Measurements from ENCODE around the gene EP400. TPM values are rescaled to one million over a fixed set of nuclear protein-coding genes. Genes with fewer than 3 reads are reported as not detected.

EP400 gene
- total RNA-seq, 6 donors from 2014 or later = 21.7 to 61.8 (median 40.4) TPM

- ATAC-seq (ENCODE audit: low FRiP score in 2 of 2) (peak in 1 of 2 donors; percentile 2), DNase-seq (no peak)
- 70 to 75% methylated on average over 13 to 20 of the region's 25 CpGs for WGBS, 2 donors
- no peaks in the 10 kb centered on the region for H3K9me3 ChIP-seq
- H3K4me3 ChIP-seq = no peak overlapping the region
- no peaks in the 10 kb centered on the region for H3K27me3 ChIP-seq
- TF ChIP-seq, protein P1, sequence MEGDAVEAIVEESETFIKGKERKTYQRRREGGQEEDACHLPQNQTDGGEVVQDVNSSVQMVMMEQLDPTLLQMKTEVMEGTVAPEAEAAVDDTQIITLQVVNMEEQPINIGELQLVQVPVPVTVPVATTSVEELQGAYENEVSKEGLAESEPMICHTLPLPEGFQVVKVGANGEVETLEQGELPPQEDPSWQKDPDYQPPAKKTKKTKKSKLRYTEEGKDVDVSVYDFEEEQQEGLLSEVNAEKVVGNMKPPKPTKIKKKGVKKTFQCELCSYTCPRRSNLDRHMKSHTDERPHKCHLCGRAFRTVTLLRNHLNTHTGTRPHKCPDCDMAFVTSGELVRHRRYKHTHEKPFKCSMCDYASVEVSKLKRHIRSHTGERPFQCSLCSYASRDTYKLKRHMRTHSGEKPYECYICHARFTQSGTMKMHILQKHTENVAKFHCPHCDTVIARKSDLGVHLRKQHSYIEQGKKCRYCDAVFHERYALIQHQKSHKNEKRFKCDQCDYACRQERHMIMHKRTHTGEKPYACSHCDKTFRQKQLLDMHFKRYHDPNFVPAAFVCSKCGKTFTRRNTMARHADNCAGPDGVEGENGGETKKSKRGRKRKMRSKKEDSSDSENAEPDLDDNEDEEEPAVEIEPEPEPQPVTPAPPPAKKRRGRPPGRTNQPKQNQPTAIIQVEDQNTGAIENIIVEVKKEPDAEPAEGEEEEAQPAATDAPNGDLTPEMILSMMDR (IDR thresholded peaks at IDR 0.05) = no peak
- TF ChIP-seq POLR2AphosphoS5 (IDR thresholded peaks at IDR 0.05) = no peak
- TF ChIP-seq EP300 (IDR thresholded peaks at IDR 0.05) = no peak
- peaks cover 0 to 18% (median 7%) of the 10 kb centered on the region in 4 donors for H3K36me3 ChIP-seq
- peaks cover 17 to 42% (median 25%) of the 10 kb centered on the region in 4 donors for H3K4me1 ChIP-seq
- peak overlapping the region in 2 of 4 donors; percentile 42 for H3K27ac ChIP-seq
Measured at GRCh38 chr12:131902332-131903241, 47.2 kb upstream of the EP400 start.

- Histone ChIP-seq H3K9me3 (no peaks in the 10 kb centered on the region), H3K4me3 (no peak overlapping the region), H3K27me3 (no peaks in the 10 kb centered on the region), H3K36me3 (peaks cover 0 to 28% (median 15%) of the 10 kb centered on the region in 4 donors), H3K4me1 (peaks cover 17 to 40% (median 21%) of the 10 kb centered on the region in 4 donors), H3K27ac (peak overlapping the region in 1 of 4 donors; percentile 42)
- no peak for ATAC-seq (ENCODE audit: low FRiP score in 2 of 2)
- 85 to 94% methylated on average over 5 to 13 of the region's 13 CpGs for whole genome bisulfite sequencing, 2 donors
- DNase-seq = no peak
- TF ChIP-seq POLR2A (IDR thresholded peaks at IDR 0.05) = no peak
- TF ChIP-seq EP300 (IDR thresholded peaks at IDR 0.05) = no peak
- TF ChIP-seq, protein P1 (IDR thresholded peaks at IDR 0.05) = no peak
- TF ChIP-seq POLR2AphosphoS5 (IDR thresholded peaks at IDR 0.05) = no peak
Measured at GRCh38 chr12:131903270-131904255, 46.2 kb upstream of the EP400 start.

- DNase-seq = no peak
- H3K4me1 ChIP-seq = peaks cover 17 to 40% (median 21%) of the 10 kb centered on the region in 4 donors
- no peak overlapping the region for H3K4me3 ChIP-seq
- no peak for ATAC-seq (ENCODE audit: low FRiP score in 2 of 2)
- WGBS, 2 donors = 96 to 98% methylated on average over 5 of the region's 5 CpGs
- TF ChIP-seq POLR2AphosphoS5 (IDR thresholded peaks at IDR 0.05) (no peak), EP300 (IDR thresholded peaks at IDR 0.05) (no peak), POLR2A (IDR thresholded peaks at IDR 0.05) (no peak)
- TF ChIP-seq, protein P1 (IDR thresholded peaks at IDR 0.05) = no peak
- no peak overlapping the region for H3K27ac ChIP-seq
- no peaks in the 10 kb centered on the region for H3K9me3 ChIP-seq
- H3K36me3 ChIP-seq = peaks cover 6 to 31% (median 23%) of the 10 kb centered on the region in 4 donors
- no peaks in the 10 kb centered on the region for H3K27me3 ChIP-seq
Measured at GRCh38 chr12:131904346-131904745, 45.4 kb upstream of the EP400 start.

GRCh38 chr12:131905081-131905629 lies 44.6 kb upstream of the EP400 start:
- Histone ChIP-seq H3K27me3 (no peaks in the 10 kb centered on the region), H3K36me3 (peaks cover 15 to 36% (median 31%) of the 10 kb centered on the region in 4 donors), H3K9me3 (no peaks in the 10 kb centered on the region), H3K4me1 (peaks cover 17 to 32% (median 21%) of the 10 kb centered on the region in 4 donors), H3K4me3 (no peak overlapping the region), H3K27ac (no peak overlapping the region)
- 88 to 91% methylated on average over 7 to 13 of the region's 13 CpGs for WGBS, 2 donors
- TF ChIP-seq POLR2AphosphoS5 (IDR thresholded peaks at IDR 0.05) = no peak
- TF ChIP-seq, protein P1 (IDR thresholded peaks at IDR 0.05) = no peak
- no peak for TF ChIP-seq POLR2A (IDR thresholded peaks at IDR 0.05)
- TF ChIP-seq EP300 (IDR thresholded peaks at IDR 0.05) = no peak
- DNase-seq (no peak), ATAC-seq (ENCODE audit: low FRiP score in 2 of 2) (no peak)

Measured in upper lobe of left lung (tissue), 6 donors.